HepG2 (cell line): ENCODE measurements around the gene FSD1. TPM values are rescaled to one million over a fixed set of nuclear protein-coding genes. Genes with fewer than 3 reads are reported as not detected.

Experiments
- ATAC-seq: fragments of 200-7000 bp; cut with Tn5 transposase; 3 replicates; pipeline ENCODE4 v1.9.1; 2020; ENCODE audit warnings: mild to moderate bottlenecking, moderate library complexity
- BruUV-seq: library from RNA; stranded (reverse); fragments of 400-500 nt; replicated peaks from 2 replicates; lab custom pipeline; 2021; lab: Mats Ljungman, UMichigan
- CTCF ChIA-PET: fragments of 300-600 bp; formaldehyde crosslinking; extraction: SDS; loops from one replicate; lab custom pipeline; 2021; ENCODE audit warnings: low total read pairs, inconsistent platforms, low intra/inter-chr PET ratio; lab: Yijun Ruan, JAX
- POLR2A ChIA-PET: fragments of 350-600 bp; sonication (Branson Sonifier 250); formaldehyde crosslinking; loops from one replicate; lab custom pipeline; 2020; ENCODE audit warnings: antibody characterized with exemption, inconsistent platforms; lab: Yijun Ruan, JAX
- DNase-seq: peaks from one replicate; pipeline ENCODE4 v3.0.0-alpha.2; 2015; ENCODE audit warnings: low spot score
- FAIRE-seq: peaks from 3 replicates; lab custom pipeline; 2011; peaks lifted over from hg19 to GRCh38; lab: Jason Lieb, UNC
- H2AFZ ChIP-seq: one replicate; pipeline ENCODE4 v1.6.1; 2011; ENCODE audit warnings: low read length, inconsistent platforms
- H3K27ac ChIP-seq: fragments of 300-600 bp; 3 replicates; pipeline ENCODE4 v1.8.0; 2011; ENCODE audit warnings: mixed run types, mild to moderate bottlenecking, mixed read lengths, low read length, inconsistent platforms; ENCODE audit not compliant: insufficient read depth; ENCODE audit errors: extremely low read length
- H3K27me3 ChIP-seq, 2 experiments: fragments of 200-600 bp in 1 of 2; 2 replicates in 1 of 2; 3 replicates in 1 of 2; pipeline versions ENCODE4 v1.6.0 to v1.8.0; 2011; ENCODE audit warnings: low read length in 2 of 2, mild to moderate bottlenecking in 2 of 2, moderate library complexity in 2 of 2, inconsistent platforms in 1 of 2; ENCODE audit not compliant: insufficient read depth in 2 of 2, control insufficient read depth in 1 of 2
- H3K36me3 ChIP-seq, 2 experiments: fragments of 200-600 bp in 1 of 2; replicated peaks in 1 of 2; 2 replicates in 1 of 2; 3 replicates in 1 of 2; pipeline versions ENCODE4 v1.5.1 to v1.8.0; 2011; ENCODE audit warnings: low read length in 2 of 2, inconsistent platforms in 1 of 2; ENCODE audit not compliant: insufficient read depth in 2 of 2, control insufficient read depth in 1 of 2
- H3K4me1 ChIP-seq: 2 replicates; pipeline ENCODE4 v1.5.1; 2012; ENCODE audit warnings: low read length, inconsistent platforms; ENCODE audit not compliant: insufficient read depth
- H3K4me2 ChIP-seq: 2 replicates; pipeline ENCODE4 v1.6.0; 2011; ENCODE audit warnings: low read depth, low read length, inconsistent platforms
- H3K4me3 ChIP-seq, 3 experiments: fragments of 200-600 bp in 1 of 3; sonication (generic), shearing (Covaris generic) in 1 of 3; replicated peaks in 1 of 3; 2 replicates each; pipeline ENCODE4 v1.5.1; 2011 to 2016; ENCODE audit warnings: low read length in 3 of 3, inconsistent platforms in 2 of 3, low read depth in 2 of 3, mild to moderate bottlenecking in 2 of 3, control low read depth in 1 of 3, mixed read lengths in 1 of 3; ENCODE audit not compliant: insufficient read depth in 1 of 3
- H3K79me2 ChIP-seq: one replicate; pipeline ENCODE4 v1.6.1; 2011; ENCODE audit warnings: low read length, inconsistent platforms; ENCODE audit not compliant: insufficient read depth
- H3K9ac ChIP-seq: 2 replicates; pipeline ENCODE4 v1.6.0; 2011; ENCODE audit warnings: mild to moderate bottlenecking, low read depth, low read length, inconsistent platforms; ENCODE audit not compliant: insufficient read depth
- H3K9me3 ChIP-seq: 2 replicates; pipeline ENCODE4 v1.5.1; 2012; ENCODE audit warnings: mild to moderate bottlenecking, low read length
- H4K20me1 ChIP-seq: 2 replicates; pipeline ENCODE4 v1.6.0; 2011; ENCODE audit warnings: inconsistent platforms, mild to moderate bottlenecking, low read length, moderate library complexity; ENCODE audit not compliant: insufficient read depth
- POLR2AphosphoS2 ChIP-seq: IDR thresholded peaks from 2 replicates; pipeline ENCODE4 v1.6.1; 2011; ENCODE audit warnings: low read depth, low read length, improper control_type of control experiment
- TARDBP ChIP-seq: sonication (generic); formaldehyde crosslinking; IDR thresholded peaks from 2 replicates; pipeline ENCODE4 v1.8.0; 2022; ENCODE audit warnings: mild to moderate bottlenecking, missing genetic modification reagents
- ZNF335 ChIP-seq: sonication (generic); formaldehyde crosslinking; IDR thresholded peaks from 2 replicates; pipeline ENCODE4 v1.4.0; 2020; ENCODE audit warnings: missing genetic modification reagents
- ZNF446 ChIP-seq: sonication (generic); formaldehyde crosslinking; IDR thresholded peaks from 2 replicates; pipeline ENCODE4 v1.5.0; 2020; ENCODE audit warnings: mild to moderate bottlenecking, missing genetic modification reagents
- ZNF7 ChIP-seq: IDR thresholded peaks from 2 replicates; pipeline ENCODE4 v1.6.1; 2016; ENCODE audit warnings: missing biosample characterization, missing genetic modification reagents
- ZNF713 ChIP-seq: sonication (generic); formaldehyde crosslinking; IDR thresholded peaks from 2 replicates; pipeline ENCODE4 v1.4.0; 2020; ENCODE audit warnings: mild to moderate bottlenecking, missing genetic modification reagents
- WGBS: methylation state at CpG from one replicate; pipeline ENCODE4 v1.1.6; 2017; ENCODE audit warnings: low lambda C conversion rate; 5-methylcytosine and 5-hydroxymethylcytosine counted together
- in situ Hi-C: cut with HindIII; loops from 2 replicates; pipeline ENCODE4 v1.10.0; 2017; ENCODE audit warnings: low pct_unique_long_range_greater_than_20kb; ENCODE audit not compliant: extremely low pct_ligation_motif_present
- intact Hi-C: fragments of 100-400 bp; cut with micrococcal nuclease; formaldehyde crosslinking; loops from one replicate; pipeline ENCODE4 v1.10.0; 2022; ENCODE audit not compliant: unreplicated experiment
- polyA plus RNA-seq, 8 experiments: library from polyadenylated mRNA; depleted of rRNA in 3 of 8; stranded (reverse) in 7 of 8; unstranded in 1 of 8; fragments of >200 nt; fragmentation: Illumina TruSeq in 4 of 8; extraction: Trizol in 4 of 8; gene quantifications; 2 replicates each; pipeline versions ENCODE4 v1.2.1 to v1.2.3, GENCODE V29; 2011 to 2016; ENCODE audit warnings: low read depth in 4 of 8, missing spikeins in 1 of 8, mixed read lengths in 1 of 8; ENCODE audit not compliant: insufficient read depth in 1 of 8
- total RNA-seq, 5 experiments: library from RNA; depleted of rRNA; stranded (reverse); fragments of >200 nt; fragmentation: Illumina TruSeq; extraction: Trizol; gene quantifications; 2 replicates each; pipeline ENCODE4 v1.2.3, GENCODE V29; 2016; ENCODE audit warnings: low read depth in 1 of 5
- TF ChIP-seq, protein P1 (sequence below): sonication (generic); formaldehyde crosslinking; IDR thresholded peaks from 2 replicates; pipeline ENCODE4 v1.4.0; 2020; ENCODE audit warnings: missing genetic modification reagents, borderline replicate concordance

Gene FSD1
- total and polyA plus RNA-seq, 2 of the 13 experiments (the other 11 are each of a cell fraction or from before 2014, with no cell fraction given), result 0.29 to 0.66 TPM

DNA sequence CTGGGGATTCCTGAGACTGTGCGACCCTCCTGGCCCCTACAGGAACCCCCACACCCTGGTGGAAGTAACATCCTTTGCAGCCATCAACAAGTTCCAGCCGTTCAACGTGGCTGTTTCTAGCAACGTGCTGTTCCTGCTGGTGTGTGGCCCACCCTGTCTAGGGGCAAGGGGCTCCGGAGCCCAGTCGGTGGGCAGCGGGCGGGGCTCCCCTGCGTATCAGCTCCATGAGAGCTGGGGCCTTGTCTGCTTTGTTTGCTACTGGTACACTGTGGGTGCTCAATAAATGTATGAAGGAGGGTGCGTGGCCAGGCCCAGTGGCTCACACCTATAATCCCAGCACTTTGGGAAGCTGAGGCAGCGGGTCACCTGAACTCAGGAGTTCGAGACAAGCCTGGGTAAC is 49.9 kb downstream of the FSD1 start:
- intact Hi-C loops, result no loop called here
- no TSS peak for BruUV-seq
- Histone ChIP-seq H3K4me1 (no peaks in the 10 kb centered on the region), H3K4me3 (no peak overlapping the region), H3K27ac (no peak overlapping the region), H4K20me1 (no peaks in the 10 kb centered on the region), H3K27me3 (no peaks in the 10 kb centered on the region), H3K9me3 (no peaks in the 10 kb centered on the region), H2AFZ (no peak overlapping the region), H3K9ac (no peak overlapping the region), H3K4me2 (no peak overlapping the region), H3K79me2 (no peaks in the 10 kb centered on the region), H3K36me3 (peaks cover 4 to 7% of the 10 kb centered on the region in 2 experiments; a peak in 2 of 5 replicates)
- POLR2A ChIA-PET, result interaction anchor here (1.5 kb wide), 1 partner anchor 22 kb away, joined by 3 read pairs; no protein-coding TSS in a partner anchor
- DNase-seq, result no peak
- 97% methylated on average over 5 of the region's 12 CpGs for WGBS
- no peak for FAIRE-seq
- in situ Hi-C loops, result loop anchor here (5.0 kb wide), 1 partner anchor 87 kb away; no protein-coding TSS in a partner anchor
- CTCF ChIA-PET, result interaction anchor here (3.1 kb wide), 1 partner anchor 86 kb away, joined by 41 read pairs; no protein-coding TSS in a partner anchor
- TF ChIP-seq, protein P1, sequence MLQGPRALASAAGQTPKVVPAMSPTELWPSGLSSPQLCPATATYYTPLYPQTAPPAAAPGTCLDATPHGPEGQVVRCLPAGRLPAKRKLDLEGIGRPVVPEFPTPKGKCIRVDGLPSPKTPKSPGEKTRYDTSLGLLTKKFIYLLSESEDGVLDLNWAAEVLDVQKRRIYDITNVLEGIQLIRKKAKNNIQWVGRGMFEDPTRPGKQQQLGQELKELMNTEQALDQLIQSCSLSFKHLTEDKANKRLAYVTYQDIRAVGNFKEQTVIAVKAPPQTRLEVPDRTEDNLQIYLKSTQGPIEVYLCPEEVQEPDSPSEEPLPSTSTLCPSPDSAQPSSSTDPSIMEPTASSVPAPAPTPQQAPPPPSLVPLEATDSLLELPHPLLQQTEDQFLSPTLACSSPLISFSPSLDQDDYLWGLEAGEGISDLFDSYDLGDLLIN, result no peak
- no peak for ATAC-seq

GRCh38 chr19:4354897-4355296 is 50.5 kb downstream of the FSD1 start:
- no peak overlapping the region for H3K9ac ChIP-seq
- whole genome bisulfite sequencing, result 94% methylated on average over 13 of the region's 17 CpGs
- no peak for ATAC-seq
- H3K4me3 ChIP-seq, result no peak overlapping the region
- H3K9me3 ChIP-seq, result no peaks in the 10 kb centered on the region
- H3K79me2 ChIP-seq, result no peaks in the 10 kb centered on the region
- BruUV-seq, result no TSS peak
- CTCF ChIA-PET, result no interaction called here
- H2AFZ ChIP-seq, result no peak overlapping the region
- H3K4me2 ChIP-seq, result no peak overlapping the region
- H3K36me3 ChIP-seq, result peaks cover 4 to 11% of the 10 kb centered on the region in 2 experiments; a peak in 3 of 5 replicates
- POLR2A ChIA-PET, result interaction anchor here (1.5 kb wide), 1 partner anchor 21 kb away, joined by 3 read pairs; no protein-coding TSS in a partner anchor
- in situ Hi-C loops (loop anchor here (5.0 kb wide), 1 partner anchor 88 kb away; no protein-coding TSS in a partner anchor), intact Hi-C loops (no loop called here)
- no peak for DNase-seq
- no peaks in the 10 kb centered on the region for H3K4me1 ChIP-seq
- no peaks in the 10 kb centered on the region for H3K27me3 ChIP-seq
- H3K27ac ChIP-seq, result no peak overlapping the region
- FAIRE-seq, result no peak
- H4K20me1 ChIP-seq, result no peaks in the 10 kb centered on the region
- TF ChIP-seq ZNF7 (CRISPR knock-in tag) (no peak), POLR2AphosphoS2 (no peak), ZNF713 (CRISPR knock-in tag) (no peak), TARDBP (CRISPR knock-in tag) (no peak), ZNF335 (no peak), ZNF446 (no peak)
